ENCODE measurements around the gene HIBCH. TPM values are rescaled to one million over a fixed set of nuclear protein-coding genes. Genes with fewer than 3 reads are reported as not detected.

The HIBCH gene
- total RNA-seq, 1 experiment from 2014 or later: 26.5 TPM

- ATAC-seq (no peak), DNase-seq (ENCODE audit: low spot score) (no peak)
- TF ChIP-seq PRDM15 (CRISPR knock-in tag; IDR thresholded peaks at IDR 0.05) (no peak), ZNF281 (CRISPR knock-in tag; IDR thresholded peaks at IDR 0.05) (no peak), USF2 (CRISPR knock-in tag; IDR thresholded peaks at IDR 0.05) (no peak), NFATC4 (CRISPR knock-in tag; IDR thresholded peaks at IDR 0.05) (no peak), FOXP4 (CRISPR knock-in tag; IDR thresholded peaks at IDR 0.05) (no peak), ZNF317 (CRISPR knock-in tag; IDR thresholded peaks at IDR 0.05; ENCODE audit: borderline replicate concordance, low read depth) (no peak), IRF2 (CRISPR knock-in tag; IDR thresholded peaks at IDR 0.05; ENCODE audit: borderline replicate concordance, low read depth) (no peak), ZNF425 (CRISPR knock-in tag; conservative IDR thresholded peaks at IDR 0.05) (no peak), IRF1 (CRISPR knock-in tag; IDR thresholded peaks at IDR 0.05) (no peak), ZNF416 (CRISPR knock-in tag; IDR thresholded peaks at IDR 0.05) (no peak), CBFB (CRISPR knock-in tag; IDR thresholded peaks at IDR 0.05; ENCODE audit: low read depth) (no peak)
- Mint-ChIP-seq H3K9me3 (no peaks in the 10 kb centered on the region), H3K4me3 (no peak overlapping the region), H3K27me3 (ENCODE audit: low read depth) (no peaks in the 10 kb centered on the region), H3K4me1 (no peaks in the 10 kb centered on the region), H3K36me3 (peaks cover 29% of the 10 kb centered on the region), H3K27ac (no peak overlapping the region)
- ChIA-PET POLR2A (no interaction called here), CTCF (no interaction called here)
Observed at GRCh38 chr2:190254063-190254850, 65.4 kb downstream of the HIBCH start.

GRCh38 chr2:190250421-190250820 is 69.2 kb downstream of the HIBCH start:
- TF ChIP-seq ATF3 (CRISPR knock-in tag; conservative IDR thresholded peaks at IDR 0.05): no peak
- no peak for TF ChIP-seq CTCF (IDR thresholded peaks at IDR 0.05)
- no peak for TF ChIP-seq USF1 (CRISPR knock-in tag; IDR thresholded peaks at IDR 0.05)
- no peak for TF ChIP-seq ERG (CRISPR knock-in tag; IDR thresholded peaks at IDR 0.05)
- POLR2A ChIA-PET: no interaction called here
- H3K27ac Mint-ChIP-seq: no peak overlapping the region
- DNase-seq (ENCODE audit: low spot score) (no peak), ATAC-seq (no peak)
- no peaks in the 10 kb centered on the region for H3K27me3 Mint-ChIP-seq (ENCODE audit: low read depth)
- H3K9me3 Mint-ChIP-seq: no peaks in the 10 kb centered on the region
- no peak overlapping the region for H3K4me3 Mint-ChIP-seq
- no peaks in the 10 kb centered on the region for H3K4me1 Mint-ChIP-seq
- H3K36me3 Mint-ChIP-seq: peaks cover 8% of the 10 kb centered on the region
- CTCF ChIA-PET: no interaction called here
